ENCODE measurements around the gene FRMD1.

DNA sequence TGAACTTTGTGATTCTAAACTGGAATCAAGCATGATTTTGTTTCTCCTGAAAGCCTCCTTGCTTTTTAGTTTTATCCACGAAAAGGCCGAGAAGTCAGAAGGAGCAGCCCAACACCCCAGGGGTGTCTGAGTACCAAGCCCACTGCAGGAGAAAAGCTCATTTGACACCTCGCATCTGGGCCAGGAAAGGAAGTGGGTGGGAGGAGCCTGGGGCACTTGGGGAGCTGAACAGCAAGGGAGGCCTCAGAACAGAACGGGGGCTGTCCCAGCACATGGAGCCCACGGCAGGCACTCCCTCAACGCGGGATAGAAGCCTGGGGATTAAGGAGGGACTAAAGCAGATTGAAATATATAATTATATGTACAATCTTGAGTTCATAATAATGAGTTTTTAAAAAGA lies 75.0 kb downstream of the FRMD1 start:
- TF ChIP-seq POLR2A (IDR thresholded peaks at IDR 0.05; ENCODE audit: low read length) (no peak), GATA1 (IDR thresholded peaks at IDR 0.05; ENCODE audit: low read depth, low read length) (no peak)
